HG03060 (cell line): ENCODE measurements around the gene RABGEF1.
"Not testable (repeated sequence)": the region's sequence is repeated elsewhere in the genome, so short reads cannot be mapped to it uniquely, and the experiment has no call there.

Source experiments
- ATAC-seq: cut with Tn5 transposase; IDR thresholded peaks from one replicate; pipeline ENCODE4 v1.9.1; 2021; ENCODE audit warnings: low read depth, moderate number of reproducible peaks; ENCODE audit not compliant: unreplicated experiment

The RABGEF1 gene

GRCh38 chr7:66763633-66764355, 23.3 kb downstream of the RABGEF1 start:
- ATAC-seq: not testable (repeated sequence)

GRCh38 chr7:66764905-66765304, 24.4 kb downstream of the RABGEF1 start:
- ATAC-seq: not testable (repeated sequence)

- not testable (repeated sequence) for ATAC-seq
Observed at GRCh38 chr7:66765322-66766025, 24.9 kb downstream of the RABGEF1 start.

- no peak for ATAC-seq
Observed at GRCh38 chr7:66766041-66766440, 25.5 kb downstream of the RABGEF1 start.

- not testable (repeated sequence) for ATAC-seq
Observed at GRCh38 chr7:66767486-66767885, 27.0 kb downstream of the RABGEF1 start.

- no peak for ATAC-seq
Observed at GRCh38 chr7:66768865-66769832, 28.6 kb downstream of the RABGEF1 start.

GRCh38 chr7:66769833-66770512, 29.4 kb downstream of the RABGEF1 start:
- ATAC-seq: no peak

- no peak for ATAC-seq
Observed at GRCh38 chr7:66771795-66772194, 31.3 kb downstream of the RABGEF1 start.

GRCh38 chr7:66773744-66774143, 33.2 kb downstream of the RABGEF1 start:
- ATAC-seq: not testable (repeated sequence)

GRCh38 chr7:66776383-66776782, 35.9 kb downstream of the RABGEF1 start:
- ATAC-seq: not testable (repeated sequence)

GRCh38 chr7:66776800-66777442, 36.4 kb downstream of the RABGEF1 start:
- no peak for ATAC-seq

- no peak for ATAC-seq
Observed at GRCh38 chr7:66778201-66778600, 37.7 kb downstream of the RABGEF1 start.

GRCh38 chr7:66779669-66780409, 39.3 kb downstream of the RABGEF1 start:
- no peak for ATAC-seq

- no peak for ATAC-seq
Observed at GRCh38 chr7:66781408-66782090, 41.0 kb downstream of the RABGEF1 start.

- ATAC-seq: not testable (repeated sequence)
Observed at GRCh38 chr7:66782875-66783274, 42.3 kb downstream of the RABGEF1 start.

- ATAC-seq: not testable (repeated sequence)
Observed at GRCh38 chr7:66783887-66784595, 43.5 kb downstream of the RABGEF1 start.

- no peak for ATAC-seq
Observed at GRCh38 chr7:66790196-66790595, 49.7 kb downstream of the RABGEF1 start.

- ATAC-seq: no peak
Observed at GRCh38 chr7:66790725-66791124, 50.2 kb downstream of the RABGEF1 start.
